ENCODE results near the gene AK1.

AK1 gene

DNA sequence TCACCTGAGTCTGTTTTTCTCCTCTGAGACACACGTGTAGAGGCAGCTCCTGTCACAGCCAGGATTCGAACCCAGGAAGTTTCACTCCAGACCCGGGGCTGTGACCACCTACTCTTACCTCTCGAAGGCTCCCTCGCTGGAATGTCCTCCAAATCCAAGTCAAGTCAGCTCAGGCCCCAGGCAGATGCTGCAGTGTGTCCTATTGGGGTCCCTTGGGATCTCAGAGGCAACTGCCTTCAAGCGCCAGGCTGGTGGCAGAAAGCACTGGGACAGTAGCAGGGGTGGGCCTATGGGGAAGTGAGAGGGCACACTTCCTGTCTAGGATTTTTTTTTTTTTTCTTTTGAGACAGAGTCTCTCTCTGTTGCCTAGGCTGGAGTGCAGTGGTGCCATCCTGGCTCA, 40.1 kb upstream of the AK1 start:
- Histone ChIP-seq H3K4me1 (ENCODE audit: insufficient read depth, low read length) (peaks cover 7% of the 10 kb centered on the region; the same call in 1 of the 2 replicates), H3K4me3 (ENCODE audit: low read length) (no peak overlapping the region), H3K27ac (ENCODE audit: low read depth, low read length) (no peak overlapping the region), H3K9ac (ENCODE audit: low read depth, low read length) (no peak overlapping the region), H3K36me3 (ENCODE audit: insufficient read depth, low read length) (no peaks in the 10 kb centered on the region), H3K27me3 (ENCODE audit: insufficient read depth, low read length) (peaks cover 18% of the 10 kb centered on the region), H3K9me3 (ENCODE audit: insufficient read depth, low read depth, low read length) (no peaks in the 10 kb centered on the region)
- 84% methylated on average over 6 of the region's 6 CpGs for WGBS

DNA sequence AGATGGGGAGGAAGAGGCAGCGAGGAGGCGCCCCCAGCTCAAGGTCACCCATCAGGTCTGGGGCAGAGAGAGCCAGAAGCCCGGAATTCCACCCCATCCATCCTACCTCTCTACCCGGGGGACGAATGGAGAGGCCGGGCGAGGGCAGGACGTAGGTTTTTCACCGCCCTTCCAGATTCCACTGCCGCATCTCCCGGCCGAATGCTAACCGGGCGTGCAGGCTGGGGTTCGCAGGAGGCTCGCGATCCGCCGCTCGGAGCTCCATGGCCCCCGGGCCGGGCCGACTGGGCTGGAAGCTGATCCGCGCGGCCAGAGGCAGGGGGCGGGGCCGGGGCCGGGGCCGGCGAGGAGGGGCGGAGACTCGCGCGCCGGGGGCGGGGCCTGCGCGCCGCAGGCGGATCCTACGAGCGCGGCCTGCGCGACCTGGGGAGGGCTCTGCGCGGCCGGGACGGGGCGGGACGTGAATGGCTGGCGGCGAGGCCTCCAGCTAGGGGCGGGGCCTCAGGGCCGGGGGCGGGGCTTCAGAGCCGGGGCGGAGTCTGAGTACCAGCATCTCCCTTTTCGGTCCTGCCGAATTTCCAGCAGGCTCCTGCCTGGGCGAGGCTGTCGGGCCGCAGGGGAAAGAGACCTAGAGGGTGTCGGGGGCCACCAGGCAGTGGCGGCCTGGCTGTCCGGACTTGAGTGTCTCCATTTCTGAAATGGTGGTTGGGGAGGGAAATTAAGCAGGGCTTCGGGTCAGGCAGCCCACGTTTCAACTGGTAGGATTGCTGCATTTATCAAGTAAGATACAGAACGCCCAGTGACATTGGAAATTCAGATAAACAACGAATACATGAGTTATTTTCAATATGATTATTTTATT, 39.5 kb upstream of the AK1 start, which contains the start of gene ST6GALNAC4:
TSS of gene ST6GALNAC4 (minus strand) at position 322 of the 862 bp plus-strand sequence. CDS start 622 bp downstream, outside the sequence.
- H3K4me3 ChIP-seq (ENCODE audit: low read length) = peak within 1 kb of the TSS; percentile 90
- peaks cover 18% of the 10 kb centered on the region for H3K27me3 ChIP-seq (ENCODE audit: insufficient read depth, low read length)
- no peak within 1 kb of the TSS for H3K27ac ChIP-seq (ENCODE audit: low read depth, low read length)
- peaks cover 7% of the 10 kb centered on the region; the same call in 1 of the 2 replicates for H3K4me1 ChIP-seq (ENCODE audit: insufficient read depth, low read length)
- WGBS = 4% methylated on average over 70 of the region's 71 CpGs
- no peaks in the 10 kb centered on the region for H3K9me3 ChIP-seq (ENCODE audit: insufficient read depth, low read depth, low read length)
- peak within 1 kb of the TSS; percentile 64 for H3K9ac ChIP-seq (ENCODE audit: low read depth, low read length)
- no peaks in the 10 kb centered on the region for H3K36me3 ChIP-seq (ENCODE audit: insufficient read depth, low read length)

DNA sequence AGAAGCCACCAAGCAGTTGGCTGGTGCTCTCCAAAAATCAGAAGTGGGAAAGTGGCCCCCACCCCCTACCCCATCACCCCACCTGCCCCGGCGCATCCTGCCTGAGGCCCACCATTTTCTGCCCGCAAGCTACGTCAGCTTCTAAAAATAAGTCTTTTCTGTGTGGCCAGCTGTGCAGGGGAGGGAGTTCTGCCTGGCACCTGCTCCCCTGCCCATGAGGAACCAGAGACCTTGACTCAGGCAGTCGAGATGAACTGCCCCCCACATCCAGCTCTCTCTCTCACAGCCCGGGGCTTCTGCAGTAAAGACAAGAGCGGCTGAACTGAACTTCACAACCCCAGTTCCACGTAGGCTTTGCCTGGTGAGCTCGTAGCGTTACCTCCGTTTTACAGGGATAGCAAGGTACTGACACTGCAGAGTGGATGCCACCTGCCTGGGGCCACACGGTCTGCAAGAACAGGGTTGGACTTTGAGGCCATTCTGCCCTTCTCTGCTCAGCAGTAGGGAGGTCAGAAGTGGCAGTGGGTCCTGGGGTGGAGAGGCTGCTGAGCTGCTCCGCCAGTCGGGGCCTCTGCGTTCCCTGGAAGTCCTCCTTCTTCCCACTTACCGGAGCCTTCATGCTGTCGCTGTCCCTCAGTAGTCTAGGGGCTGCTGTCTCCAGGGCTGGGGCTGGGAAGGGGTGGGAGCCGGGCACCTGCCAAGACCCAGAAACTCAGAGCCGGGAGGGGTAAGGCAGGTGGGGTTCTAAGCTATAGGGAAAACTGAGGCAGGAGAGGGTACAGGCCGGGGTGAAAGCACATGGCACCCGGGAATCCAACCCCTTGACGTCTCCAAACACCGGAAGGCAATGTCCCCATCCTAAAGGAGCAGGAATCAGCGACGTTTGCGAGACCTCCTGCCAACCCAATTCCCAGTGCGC, 38.6 kb upstream of the AK1 start:
- Histone ChIP-seq H3K9ac (ENCODE audit: low read depth, low read length) (peak overlapping the region; percentile 64), H3K27me3 (ENCODE audit: insufficient read depth, low read length) (peaks cover 14% of the 10 kb centered on the region), H3K9me3 (ENCODE audit: insufficient read depth, low read depth, low read length) (no peaks in the 10 kb centered on the region), H3K4me3 (ENCODE audit: low read length) (peak overlapping the region; percentile 90), H3K4me1 (ENCODE audit: insufficient read depth, low read length) (peaks cover 7% of the 10 kb centered on the region; the same call in 1 of the 2 replicates), H3K36me3 (ENCODE audit: insufficient read depth, low read length) (no peaks in the 10 kb centered on the region), H3K27ac (ENCODE audit: low read depth, low read length) (no peak overlapping the region)
- WGBS = 52% methylated on average over 27 of the region's 27 CpGs

DNA sequence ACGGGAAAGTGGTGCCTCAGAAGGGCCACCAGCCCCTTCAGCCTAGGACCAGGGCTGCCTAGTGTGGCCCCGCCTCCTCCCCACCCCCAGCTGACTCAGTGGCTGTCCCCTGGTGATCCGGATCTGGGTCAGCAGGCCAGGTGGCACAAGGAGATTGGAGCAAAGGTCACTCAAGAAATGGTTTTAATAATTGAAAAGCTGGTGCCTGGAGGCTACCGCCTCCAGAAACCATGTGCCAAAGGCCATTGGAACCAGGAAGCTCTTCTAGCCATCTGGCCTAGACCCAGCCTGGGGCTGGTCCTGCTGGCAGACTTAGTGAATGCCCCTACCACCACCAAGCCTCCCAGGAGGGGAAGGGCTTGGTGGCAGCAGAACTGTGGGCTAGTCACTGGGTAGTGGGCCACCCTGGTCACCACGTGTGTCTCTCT, 37.9 kb upstream of the AK1 start:
- Histone ChIP-seq H3K27ac (ENCODE audit: low read depth, low read length) (no peak overlapping the region), H3K4me3 (ENCODE audit: low read length) (no peak overlapping the region), H3K9ac (ENCODE audit: low read depth, low read length) (no peak overlapping the region)

DNA sequence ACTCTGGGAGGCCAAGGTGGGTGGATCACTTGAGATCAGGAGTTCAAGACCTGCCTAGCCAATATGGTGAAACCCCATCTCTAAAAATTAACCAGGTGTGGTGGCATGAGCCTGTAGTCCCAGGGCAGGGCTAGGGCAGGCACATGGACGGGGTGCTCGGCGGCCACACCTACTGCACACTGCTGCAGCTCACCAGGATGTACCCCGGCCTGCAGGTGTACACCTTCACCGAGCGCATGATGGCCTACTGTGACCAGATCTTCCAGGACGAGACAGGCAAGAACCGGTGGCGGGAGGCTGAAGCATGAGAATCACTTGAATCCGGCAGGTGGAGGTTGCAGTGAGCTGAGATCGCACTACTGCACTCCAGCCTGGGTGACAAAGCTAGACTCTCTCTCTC, 36.2 kb upstream of the AK1 start:
- Histone ChIP-seq H3K27ac (ENCODE audit: low read depth, low read length) (no peak overlapping the region), H3K36me3 (ENCODE audit: insufficient read depth, low read length) (no peaks in the 10 kb centered on the region), H3K27me3 (ENCODE audit: insufficient read depth, low read length) (peaks cover 12% of the 10 kb centered on the region), H3K9me3 (ENCODE audit: insufficient read depth, low read depth, low read length) (no peaks in the 10 kb centered on the region), H3K4me1 (ENCODE audit: insufficient read depth, low read length) (peaks cover 7% of the 10 kb centered on the region; the same call in 1 of the 2 replicates), H3K4me3 (ENCODE audit: low read length) (no peak overlapping the region), H3K9ac (ENCODE audit: low read depth, low read length) (no peak overlapping the region)
- WGBS = 95% methylated on average over 11 of the region's 11 CpGs

More for the DNA sequence above, 37.9 kb upstream of the AK1 start:
- peaks cover 7% of the 10 kb centered on the region; the same call in 1 of the 2 replicates for H3K4me1 ChIP-seq (ENCODE audit: insufficient read depth, low read length)
- peaks cover 12% of the 10 kb centered on the region for H3K27me3 ChIP-seq (ENCODE audit: insufficient read depth, low read length)
- H3K36me3 ChIP-seq (ENCODE audit: insufficient read depth, low read length) = no peaks in the 10 kb centered on the region
- no peaks in the 10 kb centered on the region for H3K9me3 ChIP-seq (ENCODE audit: insufficient read depth, low read depth, low read length)
- WGBS = 86% methylated on average over 5 of the region's 5 CpGs

DNA sequence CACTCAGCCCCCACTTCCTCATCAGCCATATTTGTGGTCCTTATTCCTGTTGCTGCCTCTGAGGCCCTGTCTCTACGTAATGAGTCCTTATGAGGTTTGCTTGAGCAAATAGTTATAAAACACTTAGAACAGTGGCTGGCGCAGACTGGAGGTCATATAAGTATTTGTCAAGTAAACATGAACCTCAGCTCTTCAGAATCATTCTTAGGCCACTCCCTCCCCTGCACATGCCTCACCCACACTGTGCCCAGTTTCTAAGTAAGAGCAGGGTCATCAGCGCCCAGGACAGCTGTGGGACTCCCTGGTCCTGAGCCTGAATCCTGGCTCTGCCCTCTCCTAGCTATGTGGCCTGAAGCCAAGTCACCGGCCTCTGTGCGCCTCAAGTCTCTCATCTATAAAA, 35.4 kb upstream of the AK1 start:
- Histone ChIP-seq H3K9ac (ENCODE audit: low read depth, low read length) (no peak overlapping the region), H3K36me3 (ENCODE audit: insufficient read depth, low read length) (no peaks in the 10 kb centered on the region), H3K4me3 (ENCODE audit: low read length) (no peak overlapping the region), H3K27me3 (ENCODE audit: insufficient read depth, low read length) (peaks cover 12% of the 10 kb centered on the region), H3K9me3 (ENCODE audit: insufficient read depth, low read depth, low read length) (no peaks in the 10 kb centered on the region), H3K27ac (ENCODE audit: low read depth, low read length) (no peak overlapping the region), H3K4me1 (ENCODE audit: insufficient read depth, low read length) (peaks cover 7% of the 10 kb centered on the region; the same call in 1 of the 2 replicates)
- whole genome bisulfite sequencing = 93% methylated on average over 5 of the region's 5 CpGs

DNA sequence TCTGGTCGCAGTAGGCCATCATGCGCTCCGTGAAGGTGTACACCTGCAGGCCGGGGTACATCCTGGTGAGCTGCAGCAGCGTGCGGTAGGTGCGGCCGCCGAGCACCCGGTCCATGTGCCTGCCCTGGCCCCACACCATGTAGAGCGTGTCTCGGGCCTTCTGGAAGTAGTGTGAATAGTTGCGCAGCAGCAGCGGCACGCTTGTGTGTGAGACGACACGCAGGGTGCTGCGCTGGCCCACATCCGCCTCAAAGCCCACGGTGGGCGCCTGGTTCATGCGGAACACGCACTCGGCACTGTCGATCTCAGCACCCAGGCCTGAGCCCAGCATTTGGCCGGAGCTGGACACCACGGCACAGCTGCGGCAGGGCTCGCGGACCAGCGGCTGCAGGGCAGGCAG, 34.8 kb upstream of the AK1 start:
- Histone ChIP-seq H3K9me3 (ENCODE audit: insufficient read depth, low read depth, low read length) (no peaks in the 10 kb centered on the region), H3K36me3 (ENCODE audit: insufficient read depth, low read length) (no peaks in the 10 kb centered on the region), H3K4me3 (ENCODE audit: low read length) (no peak overlapping the region), H3K4me1 (ENCODE audit: insufficient read depth, low read length) (peaks cover 6% of the 10 kb centered on the region; the same call in 1 of the 2 replicates), H3K27me3 (ENCODE audit: insufficient read depth, low read length) (peaks cover 12% of the 10 kb centered on the region), H3K27ac (ENCODE audit: low read depth, low read length) (no peak overlapping the region), H3K9ac (ENCODE audit: low read depth, low read length) (no peak overlapping the region)
- WGBS = 96% methylated on average over 31 of the region's 31 CpGs

DNA sequence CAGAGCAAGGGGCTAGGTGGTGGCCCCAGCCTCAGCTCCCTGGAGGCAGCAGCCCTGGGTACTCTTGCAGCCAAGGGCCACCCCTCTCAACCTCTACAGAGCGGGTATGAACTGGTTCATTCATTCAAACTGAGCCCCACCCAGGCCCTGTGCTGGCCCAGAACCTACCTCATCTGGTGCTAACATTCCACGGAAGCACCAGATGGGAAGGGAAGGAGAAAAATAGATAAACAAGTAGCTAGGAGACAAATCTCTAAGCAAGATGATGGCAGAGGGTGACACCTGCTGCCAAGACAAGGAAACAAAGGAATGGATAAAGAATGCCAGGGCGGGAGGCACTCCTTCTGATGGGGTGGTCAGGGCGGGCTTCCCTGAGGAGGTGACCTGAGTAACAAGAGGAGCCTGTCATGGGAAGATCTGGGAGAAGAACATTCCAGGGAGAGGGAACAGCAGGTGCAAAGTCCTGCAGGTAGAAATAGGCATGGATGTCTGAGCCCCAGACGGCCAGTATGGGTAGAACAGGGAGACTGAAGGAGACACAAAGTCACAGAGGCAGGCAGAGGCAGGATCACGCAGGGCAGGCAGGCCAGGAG, 33.2 kb upstream of the AK1 start:
- 78% methylated on average over 6 of the region's 6 CpGs for WGBS
- H3K4me1 ChIP-seq (ENCODE audit: insufficient read depth, low read length) = no peaks in the 10 kb centered on the region
- H3K4me3 ChIP-seq (ENCODE audit: low read length) = no peak overlapping the region
- H3K36me3 ChIP-seq (ENCODE audit: insufficient read depth, low read length) = no peaks in the 10 kb centered on the region
- peaks cover 2% of the 10 kb centered on the region; the same call in 1 of the 2 replicates for H3K27me3 ChIP-seq (ENCODE audit: insufficient read depth, low read length)
- H3K9ac ChIP-seq (ENCODE audit: low read depth, low read length) = no peak overlapping the region
- no peak overlapping the region for H3K27ac ChIP-seq (ENCODE audit: low read depth, low read length)
- no peaks in the 10 kb centered on the region for H3K9me3 ChIP-seq (ENCODE audit: insufficient read depth, low read depth, low read length)

DNA sequence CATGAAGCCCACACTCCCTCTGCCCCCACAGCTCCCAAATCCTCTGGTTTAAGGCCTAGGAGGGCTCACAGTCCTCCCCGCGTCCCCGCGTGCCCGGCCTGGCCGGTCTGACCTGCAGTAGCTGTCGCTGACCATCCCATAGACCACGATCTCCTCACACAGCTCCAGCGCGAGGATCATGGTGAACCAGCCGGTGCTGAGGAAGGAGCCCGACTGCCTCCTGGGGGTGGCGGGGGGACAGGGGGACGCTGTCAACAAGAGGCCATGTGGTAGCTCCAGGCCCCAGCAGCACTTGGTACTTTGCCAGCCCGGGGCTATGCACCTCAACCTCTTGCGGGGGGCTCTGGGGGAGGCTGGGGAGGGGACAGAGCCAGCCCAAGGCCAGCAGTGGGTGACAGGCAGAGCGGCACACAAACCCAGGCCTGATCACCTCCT, 32.4 kb upstream of the AK1 start:
- H3K36me3 ChIP-seq (ENCODE audit: insufficient read depth, low read length) = no peaks in the 10 kb centered on the region
- no peak overlapping the region for H3K27ac ChIP-seq (ENCODE audit: low read depth, low read length)
- H3K4me3 ChIP-seq (ENCODE audit: low read length) = no peak overlapping the region
- H3K9me3 ChIP-seq (ENCODE audit: insufficient read depth, low read depth, low read length) = no peaks in the 10 kb centered on the region
- 92% methylated on average over 17 of the region's 17 CpGs for WGBS
- no peak overlapping the region for H3K9ac ChIP-seq (ENCODE audit: low read depth, low read length)
- 0 out of 2 replicates have a peak, but pooled peaks cover 1% of the 10 kb centered on the region for H3K4me1 ChIP-seq (ENCODE audit: insufficient read depth, low read length)
- no peaks in the 10 kb centered on the region for H3K27me3 ChIP-seq (ENCODE audit: insufficient read depth, low read length)

DNA sequence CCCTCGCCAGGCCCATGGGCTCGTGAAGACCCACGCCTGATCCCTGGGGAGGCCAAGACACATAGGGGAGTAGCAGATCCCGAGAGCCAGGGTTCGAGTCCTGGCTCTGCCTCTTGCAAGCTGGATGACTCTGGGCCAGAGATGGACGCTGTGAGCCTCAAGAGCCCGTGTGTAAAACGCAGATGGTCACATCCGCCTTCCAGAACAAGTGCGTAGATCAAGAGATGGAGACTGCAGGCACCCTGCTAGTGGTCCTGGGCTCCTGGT, 31.1 kb upstream of the AK1 start:
- peaks cover 13% of the 10 kb centered on the region for H3K4me1 ChIP-seq (ENCODE audit: insufficient read depth, low read length)

More for the DNA sequence above, 31.1 kb upstream of the AK1 start:
- Histone ChIP-seq H3K9ac (ENCODE audit: low read depth, low read length) (no peak overlapping the region), H3K27me3 (ENCODE audit: insufficient read depth, low read length) (no peaks in the 10 kb centered on the region), H3K9me3 (ENCODE audit: insufficient read depth, low read depth, low read length) (no peaks in the 10 kb centered on the region), H3K36me3 (ENCODE audit: insufficient read depth, low read length) (no peaks in the 10 kb centered on the region), H3K27ac (ENCODE audit: low read depth, low read length) (no peak overlapping the region), H3K4me3 (ENCODE audit: low read length) (no peak overlapping the region)
- 95% methylated on average over 10 of the region's 10 CpGs for WGBS
